Psoas muscle (tissue), 8 donors: ENCODE results near the gene SHROOM3. TPM values are rescaled to one million over a fixed set of nuclear protein-coding genes. Genes with fewer than 3 reads are reported as not detected.

ENCODE experiments used
- ATAC-seq, 4 donors: fragments of 200-7000 bp; cut with Tn5 transposase; one replicate each; pipeline ENCODE4 v1.9.1; 2020; ENCODE audit warnings: moderate library complexity in 3 of 4, mild to moderate bottlenecking in 2 of 4
- DNase-seq, 2 donors: peaks; one replicate each; pipeline ENCODE4 v3.0.0-alpha.2; 2020
- H3K27ac ChIP-seq: fragments of 200-600 bp; one replicate; pipeline ENCODE4 v1.8.0; 2022
- H3K27me3 ChIP-seq, 3 donors: fragments of 200-600 bp in 1 of 3; one replicate each; pipeline versions ENCODE4 v1.6.1 to v1.8.0; 2013 to 2022; ENCODE audit warnings: low read length in 2 of 3, mild to moderate bottlenecking in 2 of 3, moderate library complexity in 1 of 3; ENCODE audit not compliant: insufficient read depth in 3 of 3
- H3K36me3 ChIP-seq, 2 donors: fragments of 200-600 bp in 1 of 2; one replicate each; pipeline versions ENCODE4 v1.6.1 to v1.8.0; 2013 to 2022; ENCODE audit warnings: low read depth in 1 of 2, mild to moderate bottlenecking in 1 of 2, moderate library complexity in 1 of 2; ENCODE audit not compliant: insufficient read depth in 1 of 2
- H3K4me1 ChIP-seq: fragments of 200-600 bp; one replicate; pipeline ENCODE4 v1.8.0; 2022
- H3K4me3 ChIP-seq: fragments of 200-600 bp; one replicate; pipeline ENCODE4 v1.8.0; 2022; ENCODE audit warnings: mild to moderate bottlenecking
- H3K9me3 ChIP-seq: fragments of 200-600 bp; one replicate; pipeline ENCODE4 v1.8.0; 2022
- CTCF ChIP-seq: fragments of 200-600 bp; IDR thresholded peaks from one replicate; pipeline ENCODE4 v1.8.0; 2022; ENCODE audit warnings: antibody characterized with exemption
- WGBS, 3 donors: extraction: QIAGEN DNeasy Blood & Tissue Kit; methylation state at CpG; one replicate each; pipeline versions ENCODE4 v1.1.6 to v1.1.7; 2013; 5-methylcytosine and 5-hydroxymethylcytosine counted together
- intact Hi-C, 2 donors: fragments of 100-400 bp; cut with DNase I; formaldehyde crosslinking; loops; one replicate each; pipeline versions ENCODE4 v1.11.0 to v1.14.2; 2022
- polyA plus RNA-seq, 3 donors: library from polyadenylated mRNA; stranded (reverse); fragments of 200-250 nt; gene quantifications; one replicate each; pipeline ENCODE4 v1.2.3, GENCODE V29; 2013
- total RNA-seq, 4 donors: library from RNA; stranded (reverse); fragmentation: NEBNext Ultra II Directional in 2 of 4; extraction: Animal tissue kit (Norgen Biotek cat#: 25700) in 2 of 4; gene quantifications; one replicate each; pipeline versions ENCODE4 v1.2.1 to v1.2.4, GENCODE V29; 2021 to 2023
- donor health status: healthy with polysubstance abuse.
- donor health status: DM: no; HTN: no; CAD: no; lungs with moderate emphysema.
- donor health status: Bipolar disorder and iron deficiency.
- donor health status: healthy.
- donor health status: DM: yes; HTN: yes; CAD: no.
- donor health status: DM: no; HTN: no; CAD: no.
- donor health status: DM: no; HTN: no; CAD: no.
- donor health status: DM: yes; HTN: yes; CAD: no.

Gene SHROOM3
- total and polyA plus RNA-seq, 7 donors = 0.01 to 0.79 (median 0.06) TPM

- Histone ChIP-seq H3K4me3 (no peak overlapping the region), H3K27me3 (peaks cover 0 to 2% (median 0%) of the 10 kb centered on the region in 3 donors), H3K27ac (no peak overlapping the region), H3K4me1 (no peaks in the 10 kb centered on the region), H3K9me3 (no peaks in the 10 kb centered on the region), H3K36me3 (no peaks in the 10 kb centered on the region)
- WGBS, 3 donors = 83 to 90% (median 88%) methylated on average over 6 of the region's 6 CpGs
- TF ChIP-seq CTCF = no peak
- intact Hi-C loops = no loop called here
- DNase-seq (no peak), ATAC-seq (no peak)
Observed at GRCh38 chr4:76800902-76801301, 365.9 kb downstream of the SHROOM3 start.

GRCh38 chr4:76801621-76802235 lies 366.7 kb downstream of the SHROOM3 start:
- TF ChIP-seq CTCF = no peak
- 63 to 73% (median 72%) methylated on average over 37 of the region's 37 CpGs for WGBS, 3 donors
- intact Hi-C loops = no loop called here
- Histone ChIP-seq H3K36me3 (no peaks in the 10 kb centered on the region), H3K27ac (no peak overlapping the region), H3K4me1 (no peaks in the 10 kb centered on the region), H3K27me3 (peaks cover 0 to 2% (median 0%) of the 10 kb centered on the region in 3 donors), H3K4me3 (no peak overlapping the region), H3K9me3 (no peaks in the 10 kb centered on the region)
- no peak for ATAC-seq
- DNase-seq = no peak

GRCh38 chr4:76802236-76803021 lies 367.4 kb downstream of the SHROOM3 start:
- ATAC-seq (no peak), DNase-seq (no peak)
- no peak for TF ChIP-seq CTCF
- H3K4me1 ChIP-seq = no peaks in the 10 kb centered on the region
- H3K9me3 ChIP-seq = no peaks in the 10 kb centered on the region
- H3K4me3 ChIP-seq = no peak overlapping the region
- 73 to 77% (median 77%) methylated on average over 20 of the region's 20 CpGs for WGBS, 3 donors
- peaks cover 0 to 2% (median 0%) of the 10 kb centered on the region in 3 donors for H3K27me3 ChIP-seq
- no peak overlapping the region for H3K27ac ChIP-seq
- intact Hi-C loops = no loop called here
- no peaks in the 10 kb centered on the region for H3K36me3 ChIP-seq

- intact Hi-C loops = no loop called here
- peaks cover 0 to 2% (median 0%) of the 10 kb centered on the region in 3 donors for H3K27me3 ChIP-seq
- H3K4me3 ChIP-seq = no peak overlapping the region
- TF ChIP-seq CTCF = no peak
- ATAC-seq (no peak), DNase-seq (no peak)
- 62 to 67% (median 66%) methylated on average over 5 of the region's 5 CpGs for WGBS, 3 donors
- peaks cover 8% of the 10 kb centered on the region for H3K9me3 ChIP-seq
- H3K36me3 ChIP-seq = no peaks in the 10 kb centered on the region
- no peaks in the 10 kb centered on the region for H3K4me1 ChIP-seq
- no peak overlapping the region for H3K27ac ChIP-seq
Observed at GRCh38 chr4:76803522-76803921, 368.5 kb downstream of the SHROOM3 start.
